Upper lobe of left lung (tissue), 4 donors: ENCODE results near the gene COG5.

Experiments
- POLR2A ChIP-seq, 4 donors: fragments of 450-650 bp; IDR thresholded peaks; one replicate each; pipeline ENCODE4 v1.5.1; 2016 to 2017; ENCODE audit warnings: antibody characterized with exemption in 4 of 4, mild to moderate bottlenecking in 2 of 4
- POLR2AphosphoS5 ChIP-seq, 2 donors: sonication (generic); formaldehyde crosslinking; IDR thresholded peaks; one replicate each; pipeline ENCODE4 v1.5.1; 2017; ENCODE audit warnings: antibody characterized with exemption in 2 of 2
- TF ChIP-seq, protein P1 (sequence below), 6 experiments: fragments of 450-650 bp in 4 of 6; fragments of 200-600 bp in 2 of 6; sonication (generic) in 2 of 6; IDR thresholded peaks; one replicate each; pipeline ENCODE4 v1.5.1; 2016 to 2019; ENCODE audit warnings: antibody characterized with exemption in 6 of 6

DNA sequence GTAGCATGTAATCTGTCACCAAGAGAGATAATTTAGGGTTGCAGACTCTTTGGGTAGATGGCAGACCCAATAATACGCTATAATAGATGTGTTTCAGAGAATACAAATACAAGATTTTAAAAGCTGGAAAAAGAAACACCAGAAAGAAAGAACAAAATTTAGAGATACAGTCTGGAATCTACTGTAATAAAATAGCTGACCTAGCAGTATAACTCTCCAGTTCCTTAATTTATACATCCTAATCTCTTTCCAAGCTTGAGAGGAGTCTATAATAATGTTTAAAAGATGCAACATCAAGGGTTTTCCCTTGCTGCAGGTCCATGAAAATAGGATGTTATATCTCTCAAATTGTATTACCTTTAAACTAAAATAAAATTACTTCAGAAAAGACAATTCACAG, 121.0 kb downstream of the COG5 start:
- TF ChIP-seq, protein P1, sequence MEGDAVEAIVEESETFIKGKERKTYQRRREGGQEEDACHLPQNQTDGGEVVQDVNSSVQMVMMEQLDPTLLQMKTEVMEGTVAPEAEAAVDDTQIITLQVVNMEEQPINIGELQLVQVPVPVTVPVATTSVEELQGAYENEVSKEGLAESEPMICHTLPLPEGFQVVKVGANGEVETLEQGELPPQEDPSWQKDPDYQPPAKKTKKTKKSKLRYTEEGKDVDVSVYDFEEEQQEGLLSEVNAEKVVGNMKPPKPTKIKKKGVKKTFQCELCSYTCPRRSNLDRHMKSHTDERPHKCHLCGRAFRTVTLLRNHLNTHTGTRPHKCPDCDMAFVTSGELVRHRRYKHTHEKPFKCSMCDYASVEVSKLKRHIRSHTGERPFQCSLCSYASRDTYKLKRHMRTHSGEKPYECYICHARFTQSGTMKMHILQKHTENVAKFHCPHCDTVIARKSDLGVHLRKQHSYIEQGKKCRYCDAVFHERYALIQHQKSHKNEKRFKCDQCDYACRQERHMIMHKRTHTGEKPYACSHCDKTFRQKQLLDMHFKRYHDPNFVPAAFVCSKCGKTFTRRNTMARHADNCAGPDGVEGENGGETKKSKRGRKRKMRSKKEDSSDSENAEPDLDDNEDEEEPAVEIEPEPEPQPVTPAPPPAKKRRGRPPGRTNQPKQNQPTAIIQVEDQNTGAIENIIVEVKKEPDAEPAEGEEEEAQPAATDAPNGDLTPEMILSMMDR (IDR thresholded peaks at IDR 0.05), result no peak
- TF ChIP-seq POLR2A (IDR thresholded peaks at IDR 0.05), result no peak
- no peak for TF ChIP-seq POLR2AphosphoS5 (IDR thresholded peaks at IDR 0.05)
